SK-N-SH (cell line): ENCODE data around the gene FABP3. TPM values are rescaled to one million over a fixed set of nuclear protein-coding genes. Genes with fewer than 3 reads are reported as not detected.

ENCODE experiments used
- CTCF ChIA-PET: fragments of 300-600, 350-600 bp; formaldehyde crosslinking; extraction: SDS; loops from one replicate; lab custom pipeline; 2021; lab: Yijun Ruan, JAX
- POLR2A ChIA-PET: fragments of 350-600 bp; sonication (Branson Sonifier 250); formaldehyde crosslinking; extraction: SDS; loops from one replicate; lab custom pipeline; 2020; ENCODE audit warnings: antibody characterized with exemption, inconsistent platforms; lab: Yijun Ruan, JAX
- DNase-seq: peaks from one replicate; pipeline ENCODE4 v3.0.0; 2012
- H2AFZ ChIP-seq: fragments of 200-600 bp; sonication (generic); 2 replicates; pipeline ENCODE4 v1.8.1; 2016; ENCODE audit warnings: antibody characterized with exemption, mild to moderate bottlenecking, low read depth
- H3F3A ChIP-seq: fragments of 200-600 bp; sonication (generic); replicated peaks from 2 replicates; pipeline ENCODE3; 2016; ENCODE audit warnings: antibody characterized with exemption, mild to moderate bottlenecking; ENCODE audit not compliant: insufficient read depth
- H3K27ac ChIP-seq, 2 experiments: fragments of 200-500 bp in 1 of 2; fragments of 200-600 bp in 1 of 2; sonication (Bioruptor generic) in 1 of 2; sonication (generic), shearing (Covaris generic) in 1 of 2; 2 replicates each; pipeline versions ENCODE4 v1.5.1 to v1.6.1; 2014 to 2016; ENCODE audit warnings: low read depth in 2 of 2, inconsistent platforms in 1 of 2, low read length in 1 of 2, mild to moderate bottlenecking in 1 of 2, mixed read lengths in 1 of 2
- H3K27me3 ChIP-seq: fragments of 200-600 bp; sonication (generic), shearing (Covaris generic); 2 replicates; pipeline ENCODE4 v1.6.1; 2016; ENCODE audit warnings: mixed run types; ENCODE audit not compliant: insufficient read depth
- H3K36me3 ChIP-seq, 2 experiments: fragments of 200-500 bp in 1 of 2; fragments of 200-600 bp in 1 of 2; sonication (Bioruptor generic) in 1 of 2; sonication (generic) in 1 of 2; replicated peaks in 1 of 2; 2 replicates each; pipeline versions ENCODE3 to v1.5.1; 2014 to 2016; ENCODE audit warnings: low read length in 1 of 2, mild to moderate bottlenecking in 1 of 2; ENCODE audit not compliant: insufficient read depth in 2 of 2, control insufficient read depth in 1 of 2
- H3K4me1 ChIP-seq, 2 experiments: fragments of 200-500 bp in 1 of 2; fragments of 200-600 bp in 1 of 2; sonication (Bioruptor generic) in 1 of 2; sonication (generic), shearing (Covaris generic) in 1 of 2; 2 replicates each; pipeline versions ENCODE4 v1.5.1 to v1.6.1; 2014 to 2016; ENCODE audit warnings: low read depth in 1 of 2, low read length in 1 of 2, mixed run types in 1 of 2; ENCODE audit not compliant: insufficient read depth in 2 of 2, control insufficient read depth in 1 of 2
- H3K4me2 ChIP-seq: fragments of 200-600 bp; sonication (generic), shearing (Covaris generic); 2 replicates; pipeline ENCODE4 v1.6.1; 2017; ENCODE audit warnings: mixed run types
- H3K4me3 ChIP-seq, 2 experiments: fragments of 200-500 bp in 1 of 2; fragments of 200-600 bp in 1 of 2; sonication (Bioruptor generic) in 1 of 2; sonication (generic), shearing (Covaris generic) in 1 of 2; 2 replicates each; pipeline versions ENCODE4 v1.5.1 to v1.8.1; 2014 to 2016; ENCODE audit warnings: low read depth in 2 of 2, inconsistent platforms in 1 of 2, low read length in 1 of 2, mild to moderate bottlenecking in 1 of 2, mixed read lengths in 1 of 2, moderate library complexity in 1 of 2
- H3K79me2 ChIP-seq: fragments of 200-600 bp; sonication (generic); 2 replicates; pipeline ENCODE4 v1.8.1; 2017; ENCODE audit warnings: mild to moderate bottlenecking; ENCODE audit not compliant: insufficient read depth
- H3K9ac ChIP-seq: fragments of 200-600 bp; sonication (generic); 2 replicates; pipeline ENCODE4 v1.6.1; 2017; ENCODE audit warnings: mixed run types
- H3K9me2 ChIP-seq: fragments of 200-600 bp; sonication (generic); 2 replicates; pipeline ENCODE4 v1.6.1; 2017; ENCODE audit warnings: mixed run types
- H3K9me3 ChIP-seq: fragments of 200-600 bp; sonication (generic); 2 replicates; pipeline ENCODE4 v1.6.1; 2017; ENCODE audit warnings: mixed run types, mild to moderate bottlenecking, moderate library complexity
- H4K20me1 ChIP-seq: fragments of 200-600 bp; sonication (generic); 2 replicates; pipeline ENCODE4 v1.6.1; 2017; ENCODE audit warnings: mild to moderate bottlenecking, mixed run types; ENCODE audit not compliant: insufficient read depth
- CHD2 ChIP-seq: fragments of 150-350 bp; IDR thresholded peaks from 2 replicates; pipeline ENCODE4 v1.6.1; 2018; ENCODE audit warnings: low read length; ENCODE audit not compliant: partially characterized antibody
- EZH2phosphoT487 ChIP-seq: fragments of 200-600 bp; sonication (generic); IDR thresholded peaks from 2 replicates; pipeline ENCODE4 v1.6.1; 2017; ENCODE audit warnings: low read depth, mixed run types, mild to moderate bottlenecking, antibody characterized with exemption, moderate library complexity, borderline replicate concordance
- FOSL2 ChIP-seq: IDR thresholded peaks from 2 replicates; pipeline ENCODE4 v1.4.0; 2012; ENCODE audit warnings: low read depth, mild to moderate bottlenecking, moderate library complexity, borderline replicate concordance
- GATA2 ChIP-seq: sonication (generic); formaldehyde crosslinking; IDR thresholded peaks from 2 replicates; pipeline ENCODE4 v1.5.0; 2020; ENCODE audit warnings: mild to moderate bottlenecking, missing genetic modification reagents
- MAX ChIP-seq: IDR thresholded peaks from 2 replicates; pipeline ENCODE4 v1.4.0; 2012; ENCODE audit warnings: low read depth
- MEF2A ChIP-seq: IDR thresholded peaks from 2 replicates; pipeline ENCODE4 v1.4.0; 2012; ENCODE audit warnings: low read depth, borderline replicate concordance
- MXI1 ChIP-seq: IDR thresholded peaks from 2 replicates; pipeline ENCODE4 v1.6.1; 2012; ENCODE audit warnings: mild to moderate bottlenecking, low read depth, low read length, improper control_type of control experiment
- NFIC ChIP-seq: IDR thresholded peaks from 2 replicates; pipeline ENCODE4 v1.4.0; 2012; ENCODE audit warnings: borderline replicate concordance
- NRF1 ChIP-seq: IDR thresholded peaks from 2 replicates; pipeline ENCODE4 v1.6.1; 2012; ENCODE audit warnings: low read depth, mild to moderate bottlenecking, low read length
- PBX3 ChIP-seq: IDR thresholded peaks from 2 replicates; pipeline ENCODE4; 2012
- POLR2AphosphoS5 ChIP-seq: IDR thresholded peaks from 2 replicates; pipeline ENCODE4 v1.6.1; 2012; ENCODE audit warnings: low read depth, low read length
- RAD21 ChIP-seq: IDR thresholded peaks from 2 replicates; pipeline ENCODE4 v1.6.1; 2012; ENCODE audit warnings: mild to moderate bottlenecking, low read length
- RCOR1 ChIP-seq: fragments of 150-350 bp; IDR thresholded peaks from 2 replicates; pipeline ENCODE4 v1.6.1; 2017; ENCODE audit warnings: antibody characterized with exemption, low read length
- RXRA ChIP-seq: IDR thresholded peaks from 2 replicates; pipeline ENCODE4 v1.4.0; 2012; ENCODE audit warnings: low read depth, mild to moderate bottlenecking, borderline replicate concordance
- SIN3A ChIP-seq: IDR thresholded peaks from 2 replicates; pipeline ENCODE4 v1.6.1; 2012; ENCODE audit warnings: low read depth, mild to moderate bottlenecking, low read length, moderate library complexity, borderline replicate concordance
- SMC3 ChIP-seq: IDR thresholded peaks from 2 replicates; pipeline ENCODE4 v1.6.1; 2012; ENCODE audit warnings: low read depth, low read length, improper control_type of control experiment
- TCF12 ChIP-seq: IDR thresholded peaks from 2 replicates; pipeline ENCODE4 v1.4.0; 2012
- USF1 ChIP-seq: IDR thresholded peaks from 2 replicates; pipeline ENCODE4 v1.4.0; 2012; ENCODE audit warnings: low read depth, borderline replicate concordance
- USF2 ChIP-seq: fragments of 150-350 bp; IDR thresholded peaks from 2 replicates; pipeline ENCODE4 v1.6.1; 2017; ENCODE audit warnings: antibody characterized with exemption, low read length, low read depth, borderline replicate concordance
- YY1 ChIP-seq: IDR thresholded peaks from 2 replicates; pipeline ENCODE4 v1.4.0; 2012; ENCODE audit warnings: low read depth, mild to moderate bottlenecking
- WGBS: methylation state at CpG from one replicate; pipeline ENCODE4 v1.1.6; 2017; ENCODE audit warnings: low lambda C conversion rate; 5-methylcytosine and 5-hydroxymethylcytosine counted together
- polyA plus RNA-seq, 3 experiments: library from polyadenylated mRNA; depleted of rRNA; stranded (reverse); fragments of >200 nt; gene quantifications; 2 replicates each; pipeline ENCODE4 v1.2.3, GENCODE V29; 2012

FABP3 gene
- polyA plus RNA-seq, 1 of the 3 experiments (the other 2 are of a cell fraction), result 0.08 TPM

- 81% methylated on average over 4 of the region's 4 CpGs for WGBS
- Histone ChIP-seq H3K4me3 (no peak overlapping the region), H3K36me3 (no peaks in the 10 kb centered on the region), H4K20me1 (peaks cover 6% of the 10 kb centered on the region; the same call in 1 of the 2 replicates), H3K4me1 (peaks cover 0 to 14% of the 10 kb centered on the region in 2 experiments; a peak in 1 of 4 replicates), H3K27ac (no peak overlapping the region), H3F3A (no peaks in the 10 kb centered on the region), H3K27me3 (no peaks in the 10 kb centered on the region)
- POLR2A ChIA-PET, result interaction anchor here (0.5 kb wide), 1 partner anchor 56 kb away, joined by 4 read pairs; no protein-coding TSS in a partner anchor
- no peak for TF ChIP-seq MEF2A
- no peak for TF ChIP-seq SMC3
- TF ChIP-seq TCF12, result no peak
- TF ChIP-seq PBX3, result no peak
- no peak for TF ChIP-seq USF2
- no peak for TF ChIP-seq EZH2phosphoT487
- no peak for TF ChIP-seq YY1
- no peak for TF ChIP-seq POLR2AphosphoS5
- no peak for TF ChIP-seq SIN3A
- TF ChIP-seq CHD2, result no peak
- TF ChIP-seq MXI1, result no peak
- no peak for TF ChIP-seq RAD21
- TF ChIP-seq RCOR1, result no peak
- no peak for TF ChIP-seq GATA2 (CRISPR knock-in tag)
- TF ChIP-seq NFIC, result no peak
- no peak for TF ChIP-seq NRF1
- no peak for TF ChIP-seq RXRA
- TF ChIP-seq USF1, result no peak
- TF ChIP-seq FOSL2, result no peak
- no peak for TF ChIP-seq MAX
- TF ChIP-seq, all 33 proteins: peak for 0
- Histone ChIP-seq H3K9me3 (no peaks in the 10 kb centered on the region), H2AFZ (no peak overlapping the region), H3K9me2 (no peaks in the 10 kb centered on the region), H3K79me2 (peaks cover 5% of the 10 kb centered on the region), H3K4me2 (no peak overlapping the region), H3K9ac (no peak overlapping the region)
- CTCF ChIA-PET, result interaction anchor here (0.7 to 16.8 kb wide), 6 partner anchors 7 to 236 kb away, joined by 3 to 287 read pairs (median 52); partner anchors contain the start of gene SERINC2
- no peak for DNase-seq
Measured at GRCh38 chr1:31418626-31419323, 45.9 kb upstream of the FABP3 start.
